CD4-positive, alpha-beta memory T cell (primary cell): ENCODE data around the gene IQCM. TPM values are rescaled to one million over a fixed set of nuclear protein-coding genes. Genes with fewer than 3 reads are reported as not detected.

Experiments used
- CTCF ChIA-PET: fragments of 350-600 bp; sonication (Branson Sonifier 250); formaldehyde crosslinking; loops from one replicate; lab custom pipeline; 2021; ENCODE audit warnings: inconsistent platforms; ENCODE audit not compliant: partially characterized antibody; lab: Charles Lee
- POLR2A ChIA-PET: fragments of 350-600 bp; sonication (Branson Sonifier 250); formaldehyde crosslinking; loops from one replicate; lab custom pipeline; 2021; ENCODE audit not compliant: partially characterized antibody; lab: Charles Lee
- DNase-seq, 5 donors: peaks; one replicate each; pipeline versions ENCODE4 v3.0.0 to v3.0.0-alpha.2; 2020 to 2022; ENCODE audit warnings: mixed read lengths in 1 of 5
- H3K27ac ChIP-seq: one replicate; pipeline ENCODE4 v1.7.0; 2013; ENCODE audit warnings: low read depth, low read length
- H3K27me3 ChIP-seq: 2 replicates; pipeline ENCODE4 v1.7.0; 2013; ENCODE audit warnings: mild to moderate bottlenecking, low read length, moderate library complexity; ENCODE audit not compliant: insufficient read depth
- H3K36me3 ChIP-seq: 2 replicates; pipeline ENCODE4 v1.7.0; 2013; ENCODE audit warnings: mild to moderate bottlenecking, low read length, moderate library complexity; ENCODE audit not compliant: insufficient read depth
- H3K4me1 ChIP-seq: 2 replicates; pipeline ENCODE4 v1.7.0; 2013; ENCODE audit warnings: mild to moderate bottlenecking, low read length, moderate library complexity; ENCODE audit not compliant: insufficient read depth
- H3K4me3 ChIP-seq, 2 donors: one replicate each; pipeline ENCODE4 v1.7.0; 2013; ENCODE audit warnings: low read length in 2 of 2, mild to moderate bottlenecking in 1 of 2
- H3K9me3 ChIP-seq, 2 donors: one replicate each; pipeline ENCODE4 v1.7.0; 2013; ENCODE audit warnings: low read length in 2 of 2, control low read depth in 1 of 2; ENCODE audit not compliant: control insufficient read depth in 1 of 2
- H3K27ac Mint-ChIP-seq, 7 donors: one replicate each; pipeline ENCODE4 v1.8.0; 2020 to 2021; ENCODE audit warnings: mixed read lengths in 7 of 7, mild to moderate bottlenecking in 6 of 7, inconsistent platforms in 3 of 7, moderate library complexity in 3 of 7
- H3K27me3 Mint-ChIP-seq, 2 donors: one replicate each; pipeline ENCODE4 v1.8.0; 2020 to 2021; ENCODE audit warnings: mixed read lengths in 2 of 2
- H3K36me3 Mint-ChIP-seq, 2 donors: one replicate each; pipeline ENCODE4 v1.8.0; 2020 to 2021; ENCODE audit warnings: mixed read lengths in 2 of 2, inconsistent platforms in 1 of 2, mild to moderate bottlenecking in 1 of 2
- H3K4me1 Mint-ChIP-seq, 4 donors: one replicate each; pipeline ENCODE4 v1.8.0; 2020 to 2021; ENCODE audit warnings: mixed read lengths in 4 of 4, mild to moderate bottlenecking in 1 of 4
- H3K4me3 Mint-ChIP-seq, 8 donors: one replicate each; pipeline ENCODE4 v1.8.0; 2020 to 2021; ENCODE audit warnings: mixed read lengths in 8 of 8, mild to moderate bottlenecking in 7 of 8, moderate library complexity in 6 of 8, inconsistent platforms in 3 of 8
- H3K9me3 Mint-ChIP-seq, 8 donors: one replicate each; pipeline ENCODE4 v1.8.0; 2020 to 2021; ENCODE audit warnings: mixed read lengths in 8 of 8, mild to moderate bottlenecking in 5 of 8, inconsistent platforms in 3 of 8, moderate library complexity in 1 of 8
- intact Hi-C: fragments of 100-400 bp; cut with micrococcal nuclease; formaldehyde crosslinking; loops from one replicate; pipeline ENCODE4 v1.15.1; 2023
- polyA plus RNA-seq, 2 donors: library from polyadenylated mRNA; unstranded; fragments of 300-500 nt; fragmentation: Illumina TruSeq; gene quantifications; one replicate each; pipeline ENCODE4 v1.2.3, GENCODE V29; 2021
- total RNA-seq, 2 experiments: library from RNA; stranded (reverse); gene quantifications; one replicate each; pipeline ENCODE4 v1.2.3, GENCODE V29; 2021

Gene IQCM
- total and polyA plus RNA-seq, 4 experiments from 2014 or later = not detected

DNA sequence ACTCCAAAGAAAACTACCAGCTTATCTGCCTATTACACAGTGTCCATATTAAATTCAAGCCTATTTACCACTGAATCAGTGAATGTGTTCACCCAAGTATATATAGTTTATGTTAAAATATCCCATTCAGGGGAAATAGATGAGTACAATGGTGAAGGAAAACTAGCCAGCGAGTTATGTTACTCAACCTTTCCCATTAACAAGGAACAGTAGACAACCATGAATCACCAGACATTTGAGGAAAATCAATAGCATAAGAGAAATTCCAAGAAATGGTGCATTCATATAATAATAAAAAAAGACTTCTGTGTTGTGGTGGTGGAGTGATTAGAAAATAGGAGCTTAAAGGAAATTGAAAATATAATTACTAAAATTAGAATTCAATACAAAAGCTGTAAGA lies 21.3 kb downstream of the IQCM start:
- Histone ChIP-seq H3K36me3 (no peaks in the 10 kb centered on the region), H3K9me3 (no peaks in the 10 kb centered on the region), H3K4me3 (no peak overlapping the region), H3K27me3 (no peaks in the 10 kb centered on the region), H3K27ac (no peak overlapping the region), H3K4me1 (no peaks in the 10 kb centered on the region)
- CTCF ChIA-PET = no interaction called here
- H3K4me3 Mint-ChIP-seq = no peak overlapping the region
- no peak for DNase-seq
- H3K9me3 Mint-ChIP-seq = peaks cover 0 to 10% (median 0%) of the 10 kb centered on the region in 8 donors
- no peaks in the 10 kb centered on the region for H3K36me3 Mint-ChIP-seq
- no peaks in the 10 kb centered on the region for H3K4me1 Mint-ChIP-seq
- intact Hi-C loops = no loop called here
- POLR2A ChIA-PET = no interaction called here
- no peaks in the 10 kb centered on the region for H3K27me3 Mint-ChIP-seq
- no peak overlapping the region for H3K27ac Mint-ChIP-seq

DNA sequence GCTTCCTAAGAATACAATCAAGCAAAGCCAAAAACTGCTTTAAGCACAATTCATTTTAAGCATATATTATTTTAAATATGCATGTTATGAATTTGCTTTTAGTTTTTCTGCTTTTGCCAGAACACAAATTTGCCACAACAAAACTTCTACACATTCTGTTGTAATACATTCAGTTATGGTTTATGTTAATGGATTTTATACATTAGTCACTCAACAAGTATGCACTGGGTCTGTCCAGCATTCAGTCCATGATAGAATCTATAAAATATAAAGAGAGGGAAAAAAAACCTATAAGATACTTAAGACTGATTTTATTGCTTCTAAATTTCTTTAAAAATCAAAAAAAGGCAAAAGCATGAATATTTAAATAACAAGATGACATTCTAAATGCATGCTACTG lies 22.2 kb downstream of the IQCM start:
- ChIA-PET POLR2A (no interaction called here), CTCF (no interaction called here)
- no peak overlapping the region for H3K4me3 Mint-ChIP-seq
- H3K27me3 Mint-ChIP-seq = no peaks in the 10 kb centered on the region
- peaks cover 0 to 10% (median 0%) of the 10 kb centered on the region in 8 donors for H3K9me3 Mint-ChIP-seq
- DNase-seq = no peak
- no peak overlapping the region for H3K27ac Mint-ChIP-seq
- no peak overlapping the region for H3K4me3 ChIP-seq
- H3K9me3 ChIP-seq = no peaks in the 10 kb centered on the region
- no peak overlapping the region for H3K27ac ChIP-seq
- intact Hi-C loops = no loop called here
- no peaks in the 10 kb centered on the region for H3K36me3 Mint-ChIP-seq
- no peaks in the 10 kb centered on the region for H3K4me1 Mint-ChIP-seq
- no peaks in the 10 kb centered on the region for H3K36me3 ChIP-seq
- no peaks in the 10 kb centered on the region for H3K27me3 ChIP-seq
- H3K4me1 ChIP-seq = no peaks in the 10 kb centered on the region

DNA sequence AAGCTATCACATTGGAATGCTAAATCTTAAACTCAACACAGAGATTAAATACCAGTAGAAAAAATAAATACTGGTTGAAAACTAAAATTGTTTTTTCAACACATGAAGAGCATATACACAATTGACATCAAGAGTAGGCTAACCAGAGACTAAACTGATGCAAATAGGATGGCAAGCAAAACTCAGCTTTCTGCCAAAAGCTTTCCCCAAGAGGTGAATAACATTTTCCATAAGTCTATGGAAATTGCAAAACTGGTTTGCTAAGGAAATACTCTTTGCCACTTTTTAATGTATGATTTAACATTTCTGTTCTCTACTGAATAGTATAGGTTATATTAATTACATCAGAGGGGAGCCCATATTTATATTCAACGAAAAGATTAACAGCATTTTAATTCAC lies 23.8 kb downstream of the IQCM start:
- POLR2A ChIA-PET = no interaction called here
- Mint-ChIP-seq H3K27me3 (no peaks in the 10 kb centered on the region), H3K27ac (no peak overlapping the region)

DNA sequence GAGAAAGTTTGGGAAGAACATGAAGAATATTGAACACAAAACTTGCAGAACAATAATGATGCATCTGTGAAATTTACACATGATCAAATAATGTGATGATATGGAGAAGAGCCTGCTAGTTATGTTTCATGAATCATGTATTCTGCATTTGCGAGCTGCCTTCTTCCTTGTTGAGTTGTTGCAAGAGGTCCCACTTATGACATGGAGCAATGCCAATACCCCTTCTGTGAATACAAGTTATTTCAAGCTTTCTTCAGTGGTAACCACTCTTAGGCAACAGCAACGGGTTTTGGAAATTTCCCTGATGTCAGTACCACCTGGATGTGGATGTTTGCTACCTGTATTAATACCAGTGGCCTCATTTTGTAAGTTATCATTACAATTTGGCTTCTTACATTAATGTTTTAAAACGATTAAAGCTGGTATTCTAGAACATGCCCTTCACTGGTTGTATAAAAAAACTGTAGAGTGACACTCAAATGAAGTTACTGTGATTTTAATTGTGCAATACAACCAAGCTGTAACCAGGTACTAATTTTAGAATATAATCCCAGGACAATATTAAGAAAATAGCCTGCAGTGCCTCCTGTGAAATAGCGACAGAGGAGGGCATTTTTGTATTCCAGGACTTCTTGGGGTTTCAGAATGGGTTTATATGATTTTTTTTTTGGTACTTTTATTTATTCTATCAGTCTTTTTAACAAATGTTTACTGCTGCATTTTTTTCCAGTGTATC lies 25.3 kb downstream of the IQCM start:
- DNase-seq = no peak
- no peak overlapping the region for H3K27ac Mint-ChIP-seq
- ChIA-PET POLR2A (no interaction called here), CTCF (no interaction called here)
- H3K4me1 Mint-ChIP-seq = no peaks in the 10 kb centered on the region
- H3K9me3 ChIP-seq = no peaks in the 10 kb centered on the region
- no peaks in the 10 kb centered on the region for H3K4me1 ChIP-seq
- no peaks in the 10 kb centered on the region for H3K36me3 ChIP-seq
- no peak overlapping the region for H3K4me3 ChIP-seq
- peaks cover 0 to 5% (median under 1%) of the 10 kb centered on the region in 8 donors for H3K9me3 Mint-ChIP-seq
- no peaks in the 10 kb centered on the region for H3K27me3 ChIP-seq
- intact Hi-C loops = no loop called here
- H3K4me3 Mint-ChIP-seq = no peak overlapping the region
- H3K27ac ChIP-seq = no peak overlapping the region
- H3K36me3 Mint-ChIP-seq = no peaks in the 10 kb centered on the region
- no peaks in the 10 kb centered on the region for H3K27me3 Mint-ChIP-seq

More for the DNA sequence above, 23.8 kb downstream of the IQCM start:
- Mint-ChIP-seq H3K4me1 (no peaks in the 10 kb centered on the region), H3K4me3 (no peak overlapping the region), H3K36me3 (no peaks in the 10 kb centered on the region), H3K9me3 (peaks cover 0 to 7% (median 0%) of the 10 kb centered on the region in 8 donors)
- no peaks in the 10 kb centered on the region for H3K4me1 ChIP-seq
- H3K36me3 ChIP-seq = no peaks in the 10 kb centered on the region
- no peaks in the 10 kb centered on the region for H3K27me3 ChIP-seq
- no peak overlapping the region for H3K4me3 ChIP-seq
- no peaks in the 10 kb centered on the region for H3K9me3 ChIP-seq
- no peak overlapping the region for H3K27ac ChIP-seq
- no peak for DNase-seq
- CTCF ChIA-PET = no interaction called here
- intact Hi-C loops = no loop called here

DNA sequence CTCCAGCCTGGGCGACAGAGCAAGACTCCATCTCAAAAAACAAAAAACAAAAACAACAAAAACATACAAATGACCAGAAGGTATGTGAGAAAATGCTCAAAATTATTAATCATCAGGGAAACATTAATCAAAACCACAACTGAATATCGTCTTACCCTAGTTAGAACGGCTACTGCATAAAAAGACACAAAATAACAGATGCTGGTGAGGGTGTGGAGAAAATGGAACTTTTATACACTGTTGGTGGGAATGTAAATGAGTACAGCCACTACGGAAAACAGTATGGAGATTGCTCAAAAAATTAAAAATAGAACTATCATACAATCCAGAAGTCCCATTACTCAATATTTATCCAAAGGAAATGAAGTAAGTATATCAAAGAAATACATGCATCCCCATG lies 27.3 kb downstream of the IQCM start:
- POLR2A ChIA-PET = no interaction called here
- no peak for DNase-seq
- Mint-ChIP-seq H3K27ac (no peak overlapping the region), H3K9me3 (peaks cover 0 to 4% (median 0%) of the 10 kb centered on the region in 8 donors), H3K4me1 (no peaks in the 10 kb centered on the region), H3K27me3 (no peaks in the 10 kb centered on the region), H3K36me3 (no peaks in the 10 kb centered on the region), H3K4me3 (no peak overlapping the region)
- Histone ChIP-seq H3K4me1 (no peaks in the 10 kb centered on the region), H3K27me3 (no peaks in the 10 kb centered on the region), H3K9me3 (no peaks in the 10 kb centered on the region), H3K27ac (no peak overlapping the region), H3K36me3 (no peaks in the 10 kb centered on the region), H3K4me3 (no peak overlapping the region)
- intact Hi-C loops = no loop called here
- CTCF ChIA-PET = no interaction called here

DNA sequence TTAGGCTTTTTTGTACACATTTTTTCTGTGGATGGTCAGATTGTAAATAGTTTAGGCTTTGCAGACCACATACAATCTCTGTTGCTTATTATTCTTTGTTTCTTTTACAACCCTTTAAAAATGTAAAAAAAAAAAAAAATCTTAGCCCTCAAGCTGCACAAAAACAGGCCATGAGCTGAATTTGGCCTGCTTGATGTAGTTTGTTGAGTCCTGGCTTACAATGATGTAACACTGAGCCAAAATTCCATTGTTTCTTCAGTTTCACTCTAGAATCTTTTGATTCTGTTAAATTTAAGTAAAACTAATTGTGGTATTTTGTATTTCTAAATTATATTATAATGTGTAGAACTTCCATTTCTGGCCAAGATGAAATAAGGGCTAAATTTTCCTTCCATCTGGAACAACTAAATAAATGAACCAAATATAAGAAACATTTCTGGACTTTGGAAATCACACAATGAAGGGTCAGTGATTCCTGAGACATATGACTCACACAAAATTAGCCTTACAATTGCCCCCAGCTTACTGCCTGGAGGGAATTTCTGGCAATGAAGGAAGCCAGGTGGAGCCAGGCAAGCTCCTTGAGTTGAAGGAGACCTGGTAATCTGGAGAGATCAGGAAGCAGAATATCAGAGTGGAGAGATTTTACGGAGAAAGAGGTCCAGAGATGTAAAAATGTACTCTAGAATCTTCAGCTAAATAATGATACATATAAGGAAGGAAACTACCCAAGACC lies 29.8 kb downstream of the IQCM start:
- Histone ChIP-seq H3K27me3 (no peaks in the 10 kb centered on the region), H3K4me1 (no peaks in the 10 kb centered on the region), H3K9me3 (no peaks in the 10 kb centered on the region), H3K4me3 (no peak overlapping the region), H3K36me3 (no peaks in the 10 kb centered on the region), H3K27ac (no peak overlapping the region)
- no peak overlapping the region for H3K4me3 Mint-ChIP-seq
- POLR2A ChIA-PET = no interaction called here
- peaks cover 0 to 4% (median 0%) of the 10 kb centered on the region in 8 donors for H3K9me3 Mint-ChIP-seq
- intact Hi-C loops = no loop called here
- H3K27ac Mint-ChIP-seq = no peak overlapping the region
- no peaks in the 10 kb centered on the region for H3K27me3 Mint-ChIP-seq
- CTCF ChIA-PET = no interaction called here
- DNase-seq = no peak
- H3K36me3 Mint-ChIP-seq = no peaks in the 10 kb centered on the region
- no peaks in the 10 kb centered on the region for H3K4me1 Mint-ChIP-seq

DNA sequence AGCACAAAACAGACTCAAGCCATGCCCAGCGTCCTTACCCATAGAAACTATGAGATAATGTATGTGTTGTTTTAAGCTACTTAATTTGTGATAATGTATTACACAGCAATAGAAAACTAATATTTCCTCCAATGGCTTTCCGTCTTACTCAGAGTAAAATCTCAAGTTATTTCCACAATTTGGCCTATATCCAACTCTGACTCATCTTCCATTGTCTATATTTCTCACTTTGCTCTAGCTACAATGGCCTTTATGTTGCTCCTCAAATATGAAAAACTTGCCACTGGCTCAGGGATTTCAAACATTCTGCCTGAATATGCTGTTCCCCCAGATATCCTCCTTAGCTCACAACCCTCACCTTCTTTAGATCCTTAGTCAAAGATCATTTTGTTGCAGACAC lies 31.6 kb downstream of the IQCM start:
- no peak overlapping the region for H3K4me3 Mint-ChIP-seq
- no peaks in the 10 kb centered on the region for H3K36me3 ChIP-seq
- no peak for DNase-seq
- H3K9me3 Mint-ChIP-seq = peaks cover 0 to 4% (median 0%) of the 10 kb centered on the region in 8 donors
- no peaks in the 10 kb centered on the region for H3K4me1 Mint-ChIP-seq
- no peaks in the 10 kb centered on the region for H3K27me3 Mint-ChIP-seq
- no peak overlapping the region for H3K27ac Mint-ChIP-seq
- H3K27me3 ChIP-seq = no peaks in the 10 kb centered on the region
- CTCF ChIA-PET = no interaction called here
- POLR2A ChIA-PET = no interaction called here
- H3K4me1 ChIP-seq = no peaks in the 10 kb centered on the region
- no peaks in the 10 kb centered on the region for H3K36me3 Mint-ChIP-seq
- no peak overlapping the region for H3K27ac ChIP-seq
- H3K9me3 ChIP-seq = no peaks in the 10 kb centered on the region
- intact Hi-C loops = no loop called here
- no peak overlapping the region for H3K4me3 ChIP-seq
